ENCODE data around the gene ZIC1. TPM values are rescaled to one million over a fixed set of nuclear protein-coding genes. Genes with fewer than 3 reads are reported as not detected.

ZIC1 gene
- total RNA-seq, 5 donors from 2014 or later (not counting 1 experiment from before 2014, with no cell fraction given): not detected

GRCh38 chr3:147379651-147380050 is 29.5 kb upstream of the ZIC1 start:
- no CpG with 5 or more reads among the region's 10 CpGs for WGBS (ENCODE audit: insufficient coverage)
- ChIA-PET CTCF (no interaction called here), POLR2A (no interaction called here)
- Histone ChIP-seq H3K27me3 (replicated peaks in 1 of 2; ENCODE audit: control insufficient read depth in 2 of 2, extremely low read depth in 1 of 2, insufficient read depth in 2 of 2, low read length in 1 of 2) (peaks cover 32 to 35% of the 10 kb centered on the region in 2 experiments), H3K4me3 (ENCODE audit: control insufficient read depth in 1 of 2, extremely low read depth in 1 of 2, low read length in 1 of 2) (no peak overlapping the region), H3K27ac (ENCODE audit: low read length) (no peak overlapping the region), H3K4me1 (ENCODE audit: control insufficient read depth in 1 of 2, extremely low read depth in 1 of 2, insufficient read depth in 2 of 2, low read length in 2 of 2) (no peaks in the 10 kb centered on the region), H3K36me3 (ENCODE audit: control insufficient read depth in 2 of 2, extremely low read depth in 1 of 2, insufficient read depth in 1 of 2, low read length in 1 of 2) (no peaks in the 10 kb centered on the region), H3K9me3 (no peaks in the 10 kb centered on the region)
- peaks cover 67 to 77% of the 10 kb centered on the region in 2 donors for H3K27me3 Mint-ChIP-seq
- no peaks in the 10 kb centered on the region for H3K36me3 Mint-ChIP-seq
- ATAC-seq (replicated peaks in 1 of 4) (no peak), DNase-seq (no peak)
- no peak overlapping the region for H3K27ac Mint-ChIP-seq
- H3K4me3 Mint-ChIP-seq: no peak overlapping the region
- H3K4me1 Mint-ChIP-seq: no peaks in the 10 kb centered on the region
- peaks cover 0 to 4% (median 0%) of the 10 kb centered on the region in 3 donors for H3K9me3 Mint-ChIP-seq

- Histone ChIP-seq H3K9me3 (no peaks in the 10 kb centered on the region), H3K4me3 (ENCODE audit: control insufficient read depth in 1 of 2, extremely low read depth in 1 of 2, low read length in 1 of 2) (no peak overlapping the region), H3K4me1 (ENCODE audit: control insufficient read depth in 1 of 2, extremely low read depth in 1 of 2, insufficient read depth in 2 of 2, low read length in 2 of 2) (no peaks in the 10 kb centered on the region), H3K36me3 (ENCODE audit: control insufficient read depth in 2 of 2, extremely low read depth in 1 of 2, insufficient read depth in 1 of 2, low read length in 1 of 2) (no peaks in the 10 kb centered on the region), H3K27ac (ENCODE audit: low read length) (no peak overlapping the region), H3K27me3 (replicated peaks in 1 of 2; ENCODE audit: control insufficient read depth in 2 of 2, extremely low read depth in 1 of 2, insufficient read depth in 2 of 2, low read length in 1 of 2) (peaks cover 39 to 43% of the 10 kb centered on the region in 2 experiments)
- Mint-ChIP-seq H3K4me1 (no peaks in the 10 kb centered on the region), H3K36me3 (no peaks in the 10 kb centered on the region), H3K4me3 (no peak overlapping the region), H3K27ac (no peak overlapping the region), H3K27me3 (peaks cover 71 to 80% of the 10 kb centered on the region in 2 donors), H3K9me3 (peaks cover 0 to 4% (median 0%) of the 10 kb centered on the region in 3 donors)
- ATAC-seq (replicated peaks in 1 of 4) (no peak), DNase-seq (no peak)
- 17% methylated on average over 23 of the region's 26 CpGs for WGBS (ENCODE audit: insufficient coverage)
- CTCF ChIA-PET: no interaction called here
- POLR2A ChIA-PET: no interaction called here
Observed at GRCh38 chr3:147380387-147380951, 28.7 kb upstream of the ZIC1 start.

GRCh38 chr3:147380977-147381376 is 28.2 kb upstream of the ZIC1 start:
- no peaks in the 10 kb centered on the region for H3K36me3 Mint-ChIP-seq
- no peaks in the 10 kb centered on the region for H3K9me3 ChIP-seq
- peaks cover 0 to 4% (median 0%) of the 10 kb centered on the region in 3 donors for H3K9me3 Mint-ChIP-seq
- no peaks in the 10 kb centered on the region for H3K36me3 ChIP-seq (ENCODE audit: control insufficient read depth in 2 of 2, extremely low read depth in 1 of 2, insufficient read depth in 1 of 2, low read length in 1 of 2)
- H3K4me1 ChIP-seq (ENCODE audit: control insufficient read depth in 1 of 2, extremely low read depth in 1 of 2, insufficient read depth in 2 of 2, low read length in 2 of 2): no peaks in the 10 kb centered on the region
- DNase-seq (no peak), ATAC-seq (replicated peaks in 1 of 4) (no peak)
- H3K27ac Mint-ChIP-seq: no peak overlapping the region
- ChIA-PET CTCF (no interaction called here), POLR2A (no interaction called here)
- H3K4me1 Mint-ChIP-seq: no peaks in the 10 kb centered on the region
- peaks cover 44% of the 10 kb centered on the region in 2 experiments for H3K27me3 ChIP-seq (replicated peaks in 1 of 2; ENCODE audit: control insufficient read depth in 2 of 2, extremely low read depth in 1 of 2, insufficient read depth in 2 of 2, low read length in 1 of 2)
- WGBS (ENCODE audit: insufficient coverage): 20% methylated on average over 2 of the region's 3 CpGs
- no peak overlapping the region for H3K4me3 ChIP-seq (ENCODE audit: control insufficient read depth in 1 of 2, extremely low read depth in 1 of 2, low read length in 1 of 2)
- H3K27ac ChIP-seq (ENCODE audit: low read length): no peak overlapping the region
- peaks cover 73 to 86% of the 10 kb centered on the region in 2 donors for H3K27me3 Mint-ChIP-seq
- no peak overlapping the region for H3K4me3 Mint-ChIP-seq

GRCh38 chr3:147381596-147381995 is 27.6 kb upstream of the ZIC1 start:
- ATAC-seq (replicated peaks in 1 of 4) (no peak), DNase-seq (no peak)
- no peak overlapping the region for H3K27ac ChIP-seq (ENCODE audit: low read length)
- H3K4me1 ChIP-seq (ENCODE audit: control insufficient read depth in 1 of 2, extremely low read depth in 1 of 2, insufficient read depth in 2 of 2, low read length in 2 of 2): no peaks in the 10 kb centered on the region
- H3K9me3 Mint-ChIP-seq: peaks cover 0 to 4% (median 0%) of the 10 kb centered on the region in 3 donors
- H3K27me3 Mint-ChIP-seq: peaks cover 78 to 90% of the 10 kb centered on the region in 2 donors
- H3K27me3 ChIP-seq (replicated peaks in 1 of 2; ENCODE audit: control insufficient read depth in 2 of 2, extremely low read depth in 1 of 2, insufficient read depth in 2 of 2, low read length in 1 of 2): peaks cover 44 to 47% of the 10 kb centered on the region in 2 experiments
- no peaks in the 10 kb centered on the region for H3K36me3 ChIP-seq (ENCODE audit: control insufficient read depth in 2 of 2, extremely low read depth in 1 of 2, insufficient read depth in 1 of 2, low read length in 1 of 2)
- H3K27ac Mint-ChIP-seq: no peak overlapping the region
- WGBS (ENCODE audit: insufficient coverage): 0% methylated on average over 1 of the region's 6 CpGs
- H3K36me3 Mint-ChIP-seq: no peaks in the 10 kb centered on the region
- ChIA-PET POLR2A (no interaction called here), CTCF (no interaction called here)
- H3K4me3 ChIP-seq (ENCODE audit: control insufficient read depth in 1 of 2, extremely low read depth in 1 of 2, low read length in 1 of 2): no peak overlapping the region
- H3K9me3 ChIP-seq: peaks cover 2% of the 10 kb centered on the region
- no peak overlapping the region for H3K4me3 Mint-ChIP-seq
- H3K4me1 Mint-ChIP-seq: no peaks in the 10 kb centered on the region

GRCh38 chr3:147383617-147384016 is 25.5 kb upstream of the ZIC1 start:
- Histone ChIP-seq H3K27ac (ENCODE audit: low read length) (no peak overlapping the region), H3K4me1 (ENCODE audit: control insufficient read depth in 1 of 2, extremely low read depth in 1 of 2, insufficient read depth in 2 of 2, low read length in 2 of 2) (no peaks in the 10 kb centered on the region), H3K27me3 (replicated peaks in 1 of 2; ENCODE audit: control insufficient read depth in 2 of 2, extremely low read depth in 1 of 2, insufficient read depth in 2 of 2, low read length in 1 of 2) (peaks cover 37 to 45% of the 10 kb centered on the region in 2 experiments), H3K4me3 (ENCODE audit: control insufficient read depth in 1 of 2, extremely low read depth in 1 of 2, low read length in 1 of 2) (no peak overlapping the region), H3K9me3 (peaks cover 3% of the 10 kb centered on the region), H3K36me3 (ENCODE audit: control insufficient read depth in 2 of 2, extremely low read depth in 1 of 2, insufficient read depth in 1 of 2, low read length in 1 of 2) (no peaks in the 10 kb centered on the region)
- POLR2A ChIA-PET: no interaction called here
- DNase-seq (no peak), ATAC-seq (replicated peaks in 1 of 4) (no peak)
- CTCF ChIA-PET: no interaction called here
- H3K9me3 Mint-ChIP-seq: peaks cover 0 to 9% (median 0%) of the 10 kb centered on the region in 3 donors
- peaks cover 83 to 91% of the 10 kb centered on the region in 2 donors for H3K27me3 Mint-ChIP-seq
- no peak overlapping the region for H3K27ac Mint-ChIP-seq
- no peaks in the 10 kb centered on the region for H3K36me3 Mint-ChIP-seq
- no peak overlapping the region for H3K4me3 Mint-ChIP-seq
- WGBS (ENCODE audit: insufficient coverage): 0% methylated on average over 1 of the region's 6 CpGs
- H3K4me1 Mint-ChIP-seq: peaks cover 0 to 4% (median 0%) of the 10 kb centered on the region in 3 donors

- Histone ChIP-seq H3K4me3 (ENCODE audit: control insufficient read depth in 1 of 2, extremely low read depth in 1 of 2, low read length in 1 of 2) (no peak overlapping the region), H3K36me3 (ENCODE audit: control insufficient read depth in 2 of 2, extremely low read depth in 1 of 2, insufficient read depth in 1 of 2, low read length in 1 of 2) (no peaks in the 10 kb centered on the region), H3K27ac (ENCODE audit: low read length) (no peak overlapping the region), H3K9me3 (peaks cover 3% of the 10 kb centered on the region), H3K27me3 (replicated peaks in 1 of 2; ENCODE audit: control insufficient read depth in 2 of 2, extremely low read depth in 1 of 2, insufficient read depth in 2 of 2, low read length in 1 of 2) (peaks cover 43 to 51% of the 10 kb centered on the region in 2 experiments), H3K4me1 (ENCODE audit: control insufficient read depth in 1 of 2, extremely low read depth in 1 of 2, insufficient read depth in 2 of 2, low read length in 2 of 2) (no peaks in the 10 kb centered on the region)
- ChIA-PET POLR2A (no interaction called here), CTCF (no interaction called here)
- no peak overlapping the region for H3K4me3 Mint-ChIP-seq
- DNase-seq (no peak), ATAC-seq (replicated peaks in 1 of 4) (no peak)
- H3K36me3 Mint-ChIP-seq: no peaks in the 10 kb centered on the region
- peaks cover 83 to 91% of the 10 kb centered on the region in 2 donors for H3K27me3 Mint-ChIP-seq
- H3K9me3 Mint-ChIP-seq: peaks cover 0 to 13% (median 0%) of the 10 kb centered on the region in 3 donors
- no peak overlapping the region for H3K27ac Mint-ChIP-seq
- 9% methylated on average over 10 of the region's 27 CpGs for WGBS (ENCODE audit: insufficient coverage)
- peaks cover 0 to 4% (median 0%) of the 10 kb centered on the region in 3 donors for H3K4me1 Mint-ChIP-seq
Observed at GRCh38 chr3:147384210-147385058, 24.7 kb upstream of the ZIC1 start.

Data from T-cell (primary cell).